Endothelial cell of umbilical vein (primary cell): Measurements from ENCODE around the gene SLC12A8. TPM values are rescaled to one million over a fixed set of nuclear protein-coding genes. Genes with fewer than 3 reads are reported as not detected.

ENCODE experiments used
- BruUV-seq: library from RNA; stranded (reverse); fragments of 400-500 nt; replicated peaks from 2 replicates; lab custom pipeline; 2021; lab: Mats Ljungman, UMichigan
- CTCF ChIA-PET: fragments of 300-600, 350-600 bp; sonication (Branson Sonifier 250); formaldehyde crosslinking; loops from one replicate; lab custom pipeline; 2021; ENCODE audit warnings: antibody characterized with exemption, inconsistent platforms; lab: Charles Lee
- POLR2A ChIA-PET: fragments of 300-600, 350-600 bp; sonication (Branson Sonifier 250); formaldehyde crosslinking; loops from one replicate; lab custom pipeline; 2021; ENCODE audit warnings: antibody characterized with exemption, inconsistent platforms; lab: Charles Lee
- DNase-seq: peaks from one replicate; pipeline ENCODE4 v3.0.0-alpha.2; 2011; ENCODE audit warnings: low read depth, low spot score
- FAIRE-seq: peaks from 2 replicates; lab custom pipeline; 2011; peaks lifted over from hg19 to GRCh38; lab: Jason Lieb, UNC
- H2AFZ ChIP-seq: 2 replicates; pipeline ENCODE4 v1.6.0; 2012; ENCODE audit warnings: low read depth, low read length, control low read depth, inconsistent platforms
- H3K27ac ChIP-seq: 2 replicates; pipeline ENCODE4 v1.5.1; 2011; ENCODE audit warnings: low read depth, mild to moderate bottlenecking, control low read depth, low read length, moderate library complexity; ENCODE audit not compliant: insufficient read depth
- H3K27me3 ChIP-seq, 2 experiments: 2 replicates each; pipeline versions ENCODE4 v1.6.0 to v1.6.1; 2011; ENCODE audit warnings: low read length in 2 of 2, mixed read lengths in 1 of 2; ENCODE audit not compliant: control insufficient read depth in 2 of 2, insufficient read depth in 2 of 2
- H3K36me3 ChIP-seq, 2 experiments: 2 replicates in 1 of 2; 3 replicates in 1 of 2; pipeline ENCODE4 v1.5.1; 2011; ENCODE audit warnings: low read length in 2 of 2, mild to moderate bottlenecking in 1 of 2, moderate library complexity in 1 of 2; ENCODE audit not compliant: control insufficient read depth in 2 of 2, insufficient read depth in 2 of 2; ENCODE audit errors: extremely low read depth in 1 of 2
- H3K4me1 ChIP-seq: 3 replicates; pipeline ENCODE4 v1.5.1; 2011; ENCODE audit warnings: mild to moderate bottlenecking, low read length; ENCODE audit not compliant: control insufficient read depth, insufficient read depth; ENCODE audit errors: extremely low read depth
- H3K4me2 ChIP-seq: 2 replicates; pipeline ENCODE4 v1.6.1; 2011; ENCODE audit warnings: low read length, control low read depth, mixed read lengths; ENCODE audit not compliant: insufficient read depth
- H3K4me3 ChIP-seq, 3 experiments: fragments of 200-600 bp in 1 of 3; sonication (generic), shearing (Covaris generic) in 1 of 3; replicated peaks in 1 of 3; 2 replicates each; pipeline ENCODE4 v1.5.1; 2011 to 2016; ENCODE audit warnings: control low read depth in 3 of 3, low read length in 3 of 3, mild to moderate bottlenecking in 2 of 3, inconsistent platforms in 1 of 3, low read depth in 1 of 3, moderate library complexity in 1 of 3; ENCODE audit not compliant: insufficient read depth in 1 of 3
- H3K79me2 ChIP-seq: 2 replicates; pipeline ENCODE4 v1.6.0; 2012; ENCODE audit warnings: low read length, inconsistent platforms; ENCODE audit not compliant: control insufficient read depth, insufficient read depth
- H3K9ac ChIP-seq: replicated peaks from 2 replicates; pipeline ENCODE3; 2011; ENCODE audit warnings: low read length, control low read depth; ENCODE audit not compliant: insufficient read depth; ENCODE audit errors: extremely low read depth
- H3K9me1 ChIP-seq: replicated peaks from 3 replicates; pipeline ENCODE4 v1.6.0; 2011; ENCODE audit warnings: mild to moderate bottlenecking, low read length; ENCODE audit not compliant: control insufficient read depth, insufficient read depth; ENCODE audit errors: extremely low read depth
- H3K9me3 ChIP-seq: replicated peaks from 2 replicates; pipeline ENCODE4 v1.5.1; 2012; ENCODE audit warnings: low read length, inconsistent platforms; ENCODE audit not compliant: control insufficient read depth, insufficient read depth
- H4K20me1 ChIP-seq: replicated peaks from 2 replicates; pipeline ENCODE3; 2011; ENCODE audit warnings: mild to moderate bottlenecking, low read length; ENCODE audit not compliant: control insufficient read depth, insufficient read depth; ENCODE audit errors: extremely low read depth
- CTCF ChIP-seq, 2 donors: IDR thresholded peaks; 1 replicate in 1 of 2; 2 replicates in 1 of 2; pipeline ENCODE4 v1.5.1; 2011; ENCODE audit warnings: low read length in 2 of 2, mild to moderate bottlenecking in 2 of 2, moderate library complexity in 2 of 2, control low read depth in 1 of 2, inconsistent platforms in 1 of 2, low read depth in 1 of 2; ENCODE audit not compliant: insufficient read depth in 1 of 2; ENCODE audit errors: extremely low read depth in 1 of 2
- FOS ChIP-seq: IDR thresholded peaks from 2 replicates; pipeline ENCODE4 v1.6.1; 2011; ENCODE audit warnings: mild to moderate bottlenecking, low read length, moderate library complexity, borderline replicate concordance; ENCODE audit not compliant: insufficient read depth
- GATA2 ChIP-seq: IDR thresholded peaks from 2 replicates; pipeline ENCODE4 v1.7.0; 2011; ENCODE audit warnings: low read depth, mild to moderate bottlenecking, moderate library complexity, mixed read lengths, low read length; ENCODE audit not compliant: insufficient read length, insufficient read depth
- JUN ChIP-seq: IDR thresholded peaks from 2 replicates; pipeline ENCODE4 v1.6.1; 2011; ENCODE audit warnings: borderline replicate concordance, low read depth; ENCODE audit not compliant: insufficient read length, insufficient read depth
- MAX ChIP-seq: IDR thresholded peaks from 2 replicates; pipeline ENCODE4 v1.6.1; 2011; ENCODE audit not compliant: insufficient read depth, insufficient read length
- MYC ChIP-seq: IDR thresholded peaks from one replicate; pipeline ENCODE4 v1.6.1; 2011; ENCODE audit warnings: mild to moderate bottlenecking, low read depth, low read length
- POLR2A ChIP-seq: IDR thresholded peaks from 2 replicates; pipeline ENCODE4 v1.6.1; 2012; ENCODE audit warnings: low read depth, mild to moderate bottlenecking, control low read depth, low read length
- POLR2AphosphoS5 ChIP-seq: IDR thresholded peaks from 2 replicates; pipeline ENCODE4 v1.6.1; 2012; ENCODE audit warnings: low read depth, mild to moderate bottlenecking, control low read depth, low read length, moderate library complexity; ENCODE audit not compliant: insufficient read depth
- dilution Hi-C: fragments of 300-500 bp; cut with MboI; formaldehyde crosslinking; loops from one replicate; pipeline ENCODE4 v1.15.0; 2019; ENCODE audit warnings: low sequenced_read_pairs; ENCODE audit not compliant: extremely low pct_ligation_motif_present
- intact Hi-C: fragments of 100-400 bp; cut with micrococcal nuclease; formaldehyde crosslinking; loops from one replicate; pipeline ENCODE4 v1.10.0; 2022
- polyA plus RNA-seq, 4 experiments: library from polyadenylated mRNA; depleted of rRNA in 3 of 4; stranded (reverse) in 3 of 4; unstranded in 1 of 4; fragments of >200 nt; gene quantifications; 2 replicates each; pipeline versions ENCODE4 v1.2.1 to v1.2.3, GENCODE V29; 2011 to 2012; ENCODE audit warnings: missing spikeins in 1 of 4
- total RNA-seq: library from RNA; stranded (reverse); gene quantifications from 2 replicates; pipeline ENCODE4 v1.2.3, GENCODE V29; 2021

The SLC12A8 gene
- total and polyA plus RNA-seq, 2 donors (not counting 3 experiments of a cell fraction or from before 2014, with no cell fraction given): 0.86 to 0.90 TPM

GRCh38 chr3:125116311-125117080 is 96.1 kb downstream of the SLC12A8 start:
- ChIA-PET CTCF (interaction anchor here (0.8 to 1.6 kb wide), 3 partner anchors 12 to 89 kb away, joined by 3 to 4 read pairs (median 3); no protein-coding TSS in a partner anchor), POLR2A (no interaction called here)
- dilution Hi-C loops: no loop called here
- no peak for TF ChIP-seq POLR2AphosphoS5
- TF ChIP-seq CTCF (IDR thresholded peaks at IDR 0.05; ENCODE audit: extremely low read depth in 1 of 2, insufficient read depth in 1 of 2, low read depth in 1 of 2, low read length in 2 of 2): no peak
- TF ChIP-seq FOS: no peak
- no peak for TF ChIP-seq POLR2A
- no peak for TF ChIP-seq MYC
- TF ChIP-seq JUN: no peak
- TF ChIP-seq MAX: no peak
- TF ChIP-seq GATA2: no peak
- no peak overlapping the region for H3K4me2 ChIP-seq
- H3K27me3 ChIP-seq: no peaks in the 10 kb centered on the region
- no peaks in the 10 kb centered on the region for H4K20me1 ChIP-seq
- no peaks in the 10 kb centered on the region for H3K79me2 ChIP-seq
- no peaks in the 10 kb centered on the region for H3K9me1 ChIP-seq
- no TSS peak for BruUV-seq
- no peak overlapping the region for H3K9ac ChIP-seq
- H3K4me3 ChIP-seq: no peak overlapping the region
- no peak for FAIRE-seq
- no peak overlapping the region for H3K27ac ChIP-seq
- no peaks in the 10 kb centered on the region for H3K36me3 ChIP-seq
- no peaks in the 10 kb centered on the region for H3K9me3 ChIP-seq
- intact Hi-C loops: no loop called here
- no peak overlapping the region for H2AFZ ChIP-seq
- no peak for DNase-seq
- H3K4me1 ChIP-seq: peaks cover 4% of the 10 kb centered on the region
